Cerebellar nuclear complex (tissue), 1 donor: ENCODE data around the gene KRTAP5-1.
A peak's percentile ranks its signal among the peaks of the same experiment; 100 is the strongest.

ENCODE experiments used
- DNase-seq, 2 experiments: peaks; one replicate each; lab custom pipeline; 2025; lab: John Stamatoyannopoulos, UW

KRTAP5-1 gene

GRCh38 chr11:1572197-1573076 is 12.6 kb downstream of the KRTAP5-1 start, which contains the start of gene DUSP8:
Gene DUSP8, minus strand, starts transcription at chr11:1572271. Its CDS starts 6,445 bp downstream, at chr11:1565826.
- DNase-seq: peak; percentile 37 to 75

- no peak for DNase-seq
Measured at GRCh38 chr11:1571760-1572196, 13.3 kb downstream of the KRTAP5-1 start.

DNA sequence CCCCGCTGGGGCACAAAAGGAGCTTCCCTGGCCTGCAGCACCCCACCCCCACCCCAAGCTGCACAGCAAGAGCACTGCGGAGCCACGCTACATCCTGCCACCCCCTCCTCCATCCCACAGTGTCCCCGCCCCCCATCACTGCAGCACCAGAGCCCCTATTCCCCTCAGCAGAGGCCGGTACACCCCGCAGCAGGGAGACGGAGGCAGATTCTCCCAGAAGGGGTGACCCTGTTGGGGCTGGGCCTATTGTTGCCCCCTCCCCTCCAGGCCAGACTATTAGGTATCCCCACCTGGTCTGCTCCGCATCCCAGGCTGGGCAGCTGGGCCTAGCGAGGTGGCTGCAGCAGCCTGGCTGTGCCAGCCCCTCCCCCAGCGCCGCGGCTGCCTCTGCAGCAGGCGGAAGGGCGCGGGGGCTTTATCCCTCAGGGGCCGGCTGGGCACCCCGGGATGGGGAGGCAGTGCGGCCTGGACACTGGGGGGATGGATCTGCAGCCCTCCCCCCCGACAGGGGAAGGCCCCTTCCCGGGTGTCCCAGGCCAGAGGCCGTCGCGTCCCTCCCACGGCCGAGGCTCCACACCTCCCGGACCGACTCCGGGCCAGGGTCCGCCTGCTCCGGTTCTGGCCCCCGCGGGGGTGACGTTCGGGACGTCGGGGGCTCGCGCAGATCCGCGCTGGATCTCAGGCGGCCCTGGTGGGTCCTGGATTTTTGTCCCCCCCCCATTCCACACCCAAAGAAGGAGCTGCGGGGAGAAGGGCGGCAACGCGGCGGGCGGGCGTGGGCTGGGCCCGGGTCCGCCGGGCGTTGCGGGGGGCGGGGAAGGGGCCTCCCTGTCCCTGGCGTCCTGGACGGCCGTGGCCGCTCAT is 14.0 kb downstream of the KRTAP5-1 start:
- DNase-seq: no peak

GRCh38 chr11:1570531-1570895 is 14.6 kb downstream of the KRTAP5-1 start:
- DNase-seq: no peak

DNA sequence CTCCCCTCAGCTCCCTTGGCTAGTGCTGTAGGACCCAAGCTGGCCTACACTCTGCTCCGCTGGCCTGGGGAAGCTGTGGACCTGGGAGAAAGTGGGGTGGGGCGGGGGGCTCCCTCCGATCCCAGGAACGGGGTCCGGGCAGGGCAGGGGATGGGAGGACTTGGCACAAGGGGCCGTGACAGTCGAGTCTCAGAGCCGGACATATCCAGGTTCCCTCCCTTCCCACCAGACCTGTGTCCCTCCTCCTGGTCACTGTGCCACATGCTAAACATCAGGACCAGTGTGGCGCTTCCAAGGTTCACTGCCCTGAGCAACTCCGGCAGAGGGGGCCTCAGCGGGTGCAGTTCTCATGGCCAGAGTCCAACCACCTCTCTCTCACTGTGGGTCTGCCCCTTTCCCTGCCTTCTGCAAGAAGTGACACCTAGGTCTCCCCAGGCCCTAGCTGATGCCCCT is 15.1 kb downstream of the KRTAP5-1 start:
- no peak for DNase-seq

GRCh38 chr11:1569251-1569780 is 15.8 kb downstream of the KRTAP5-1 start:
- DNase-seq: no peak

DNA sequence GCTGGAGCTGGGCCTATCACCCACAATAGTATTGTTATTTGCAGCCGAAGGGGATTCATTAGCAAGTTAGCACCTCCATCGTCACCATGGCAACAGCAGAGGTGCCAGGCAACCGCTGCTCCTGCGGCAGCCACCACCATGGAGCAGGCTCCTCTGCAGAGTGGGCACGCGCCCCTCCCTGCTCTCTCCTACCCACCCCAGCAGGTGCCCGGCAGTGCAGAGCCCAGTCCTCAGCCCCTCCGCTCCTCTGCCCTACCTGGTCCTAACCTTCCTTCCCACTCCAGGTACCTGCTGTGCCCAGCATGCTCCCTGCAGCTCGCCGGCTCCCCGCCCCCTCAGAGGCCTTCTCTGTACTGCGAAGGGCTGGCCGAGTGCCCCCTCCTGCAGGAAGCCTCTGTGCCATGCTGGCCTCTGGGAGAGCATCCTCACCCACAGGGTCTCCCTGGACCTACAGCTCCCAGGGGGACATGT is 16.6 kb downstream of the KRTAP5-1 start:
- no peak for DNase-seq

GRCh38 chr11:1567721-1568100 is 17.4 kb downstream of the KRTAP5-1 start:
- no peak for DNase-seq

GRCh38 chr11:1567052-1567720 is 17.9 kb downstream of the KRTAP5-1 start:
- DNase-seq: no peak

GRCh38 chr11:1566381-1567051 is 18.6 kb downstream of the KRTAP5-1 start:
- no peak for DNase-seq

GRCh38 chr11:1565904-1566247 is 19.2 kb downstream of the KRTAP5-1 start:
- DNase-seq: no peak

DNA sequence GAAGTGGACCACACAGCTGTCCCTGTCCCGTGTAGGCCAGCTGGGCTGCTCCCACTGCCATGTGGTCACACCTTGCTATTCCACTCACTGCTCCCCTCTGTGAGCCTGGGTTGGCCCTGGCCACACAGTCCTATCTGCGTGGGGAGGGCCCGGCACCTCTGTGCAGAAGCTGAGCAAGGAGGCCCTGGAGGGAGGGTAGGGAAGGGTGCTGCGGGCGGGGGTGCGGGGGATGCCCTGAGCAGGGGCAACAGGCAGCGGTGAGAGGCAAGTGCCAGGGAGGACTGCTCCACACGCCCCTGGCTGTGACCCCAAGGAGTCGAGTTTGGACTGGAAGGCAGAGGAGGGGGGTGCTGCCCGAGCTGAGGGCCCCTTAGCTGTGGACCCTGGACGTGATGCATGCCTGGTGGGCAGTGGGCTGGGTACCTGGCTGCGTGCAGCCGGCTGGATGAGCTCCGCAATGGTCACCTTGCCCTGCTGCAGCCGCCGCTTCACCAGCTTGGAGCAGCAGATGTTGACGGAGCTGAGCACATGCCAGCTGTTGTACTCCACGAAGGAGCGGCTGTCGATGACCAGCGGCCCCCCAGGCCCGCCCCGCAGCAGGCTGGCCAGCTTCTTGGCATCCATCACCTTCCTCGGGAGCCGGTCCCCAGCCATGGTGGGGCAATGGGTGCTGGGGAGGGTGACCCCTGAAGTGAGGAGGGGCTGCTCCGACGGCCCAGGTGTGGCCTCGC is 19.7 kb downstream of the KRTAP5-1 start:
- DNase-seq: no peak

DNA sequence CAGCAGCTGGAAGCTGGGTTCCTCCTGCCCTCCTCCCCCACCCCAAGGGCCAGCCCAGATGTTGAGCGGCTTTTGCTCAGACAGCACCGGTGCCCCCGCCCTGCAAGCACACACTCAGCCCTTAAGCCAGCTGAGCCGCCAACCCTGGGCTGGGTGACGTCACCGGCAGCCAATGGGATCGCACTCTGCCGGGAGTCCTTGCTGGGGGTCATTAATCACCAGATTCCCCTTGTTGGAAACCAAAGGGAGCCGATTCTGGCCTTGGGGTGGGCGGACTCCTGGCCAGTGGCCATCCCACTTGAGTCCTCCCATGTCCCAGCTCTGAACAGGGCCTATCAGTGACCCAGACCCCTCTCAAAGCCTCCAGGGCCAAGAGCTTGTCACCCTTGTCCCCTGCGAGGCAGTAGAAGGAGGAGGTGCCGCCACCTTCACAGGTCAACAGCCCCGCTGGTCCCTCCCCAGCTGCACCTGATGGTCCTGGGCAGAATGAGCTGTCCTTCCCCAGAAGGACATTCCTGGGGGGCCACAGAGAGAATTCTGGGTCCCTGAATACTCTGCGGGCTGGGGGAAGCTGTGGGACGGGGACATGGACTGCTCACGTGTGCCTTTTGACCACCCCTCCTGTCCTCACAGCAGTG is 20.4 kb downstream of the KRTAP5-1 start:
- no peak for DNase-seq

DNA sequence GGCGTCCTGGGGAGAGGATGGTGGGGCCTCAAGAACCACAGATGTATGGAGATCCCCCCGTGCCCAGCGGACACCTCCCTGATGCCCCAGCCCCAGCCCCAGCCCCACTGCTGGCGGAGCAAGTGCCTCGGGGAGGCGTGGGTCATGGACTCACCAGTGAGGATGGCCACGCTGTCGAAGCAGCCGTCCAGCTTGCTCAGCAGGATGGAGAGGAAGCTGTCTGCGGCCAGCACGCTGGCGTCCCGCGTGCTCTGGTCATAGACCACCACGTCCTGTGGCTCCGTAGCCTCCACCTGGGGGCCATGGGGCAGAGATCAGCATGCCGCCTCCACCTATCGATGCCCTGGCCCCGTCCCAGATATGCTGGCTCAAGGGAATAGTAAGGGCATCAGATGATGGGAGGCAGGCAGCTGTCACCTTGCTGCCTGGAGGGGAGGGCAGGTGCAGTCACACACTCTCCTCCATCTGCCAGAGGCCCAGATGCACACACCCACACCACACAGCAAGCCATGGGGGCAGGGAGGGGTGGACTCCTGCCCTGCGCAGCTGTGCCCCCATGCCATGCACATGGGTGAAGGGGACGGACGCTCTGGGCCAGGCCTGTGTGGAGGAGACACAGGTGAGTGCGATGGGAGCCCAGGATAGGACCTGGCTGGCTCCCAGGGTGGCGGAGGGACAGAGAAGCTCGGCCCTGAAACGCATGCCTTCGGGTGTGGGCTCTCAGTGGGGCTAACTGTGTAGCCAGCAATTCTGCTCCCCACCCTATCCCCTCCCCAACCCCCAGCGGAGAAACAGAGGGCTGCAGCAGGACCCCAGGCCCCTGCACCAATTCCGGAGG is 21.2 kb downstream of the KRTAP5-1 start:
- DNase-seq: no peak

GRCh38 chr11:1563149-1563638 is 21.9 kb downstream of the KRTAP5-1 start:
- DNase-seq: no peak

GRCh38 chr11:1562469-1563148 is 22.5 kb downstream of the KRTAP5-1 start:
- DNase-seq: no peak

- no peak for DNase-seq
Measured at GRCh38 chr11:1561955-1562354, 23.1 kb downstream of the KRTAP5-1 start.

DNA sequence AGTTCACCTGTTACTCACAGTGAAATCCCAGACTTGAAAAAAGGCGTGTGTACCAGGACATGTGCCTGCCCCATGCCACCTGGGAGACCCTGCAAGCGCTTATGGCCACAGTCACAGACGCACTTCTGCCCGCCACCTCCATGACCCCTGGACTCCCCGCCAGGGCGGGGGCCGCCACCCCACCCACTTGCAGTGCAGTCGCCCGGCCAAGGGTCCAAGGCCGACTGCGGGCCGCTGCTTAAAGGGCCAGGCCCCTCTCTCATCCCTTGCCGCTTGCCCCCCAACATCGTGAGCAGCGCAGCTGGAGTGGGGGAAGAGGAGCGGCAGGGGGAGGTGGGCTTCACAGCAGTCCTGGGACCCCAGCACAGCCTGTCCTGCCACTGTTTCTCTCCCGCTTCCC is 23.8 kb downstream of the KRTAP5-1 start:
- DNase-seq: no peak
